Thyroid gland (tissue), 4 donors: ENCODE measurements around the gene MRGPRE.

Source experiments
- POLR2A ChIP-seq, 2 donors: fragments of 450-650 bp; IDR thresholded peaks; one replicate each; pipeline ENCODE4 v1.6.1; 2017; ENCODE audit warnings: antibody characterized with exemption in 2 of 2, mild to moderate bottlenecking in 2 of 2, moderate library complexity in 1 of 2
- TF ChIP-seq, protein P1 (sequence below), 6 experiments: fragments of 200-600 bp in 3 of 6; fragments of 450-650 bp in 3 of 6; sonication (generic) in 3 of 6; IDR thresholded peaks; one replicate each; pipeline ENCODE4 v1.5.1; 2016 to 2019; ENCODE audit warnings: antibody characterized with exemption in 6 of 6, mild to moderate bottlenecking in 2 of 6, inconsistent platforms in 1 of 6, moderate library complexity in 1 of 6

DNA sequence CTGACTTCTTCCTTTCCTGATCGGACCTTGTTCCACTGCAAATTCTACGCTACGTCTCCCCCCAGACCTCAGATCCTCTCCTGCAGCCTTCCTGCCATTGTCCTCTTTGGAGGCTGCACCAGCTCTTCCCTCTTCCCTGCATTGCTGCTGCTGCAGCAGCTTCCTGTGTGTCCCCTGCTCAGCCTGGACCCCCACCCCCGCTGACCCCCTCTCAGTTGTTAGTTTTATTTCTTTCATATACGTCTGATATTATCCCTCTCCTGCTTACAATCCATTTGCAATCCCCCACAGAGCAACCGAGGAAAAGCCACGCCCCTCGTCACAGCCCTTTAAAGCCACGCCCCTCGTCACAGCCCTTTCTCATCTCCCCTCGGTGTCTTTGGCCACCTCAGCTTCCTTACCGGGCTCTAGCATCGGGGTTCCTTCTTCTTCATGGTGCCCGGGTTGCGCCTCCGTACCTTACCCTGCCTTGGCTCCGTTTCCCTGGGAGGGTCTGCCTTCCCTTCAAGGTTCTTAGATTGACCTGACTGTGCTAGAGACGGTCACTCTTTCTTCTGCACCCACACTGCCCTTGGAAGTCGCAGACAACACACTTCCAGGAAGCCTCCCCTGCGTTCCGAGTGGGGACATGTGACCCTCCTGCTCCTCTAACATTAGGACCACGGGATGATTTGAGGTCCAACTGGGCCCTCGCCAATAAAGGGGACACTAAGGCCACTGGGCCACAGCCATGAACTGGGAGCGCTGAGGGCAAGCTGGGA is 18.4 kb downstream of the MRGPRE start:
- TF ChIP-seq, protein P1, sequence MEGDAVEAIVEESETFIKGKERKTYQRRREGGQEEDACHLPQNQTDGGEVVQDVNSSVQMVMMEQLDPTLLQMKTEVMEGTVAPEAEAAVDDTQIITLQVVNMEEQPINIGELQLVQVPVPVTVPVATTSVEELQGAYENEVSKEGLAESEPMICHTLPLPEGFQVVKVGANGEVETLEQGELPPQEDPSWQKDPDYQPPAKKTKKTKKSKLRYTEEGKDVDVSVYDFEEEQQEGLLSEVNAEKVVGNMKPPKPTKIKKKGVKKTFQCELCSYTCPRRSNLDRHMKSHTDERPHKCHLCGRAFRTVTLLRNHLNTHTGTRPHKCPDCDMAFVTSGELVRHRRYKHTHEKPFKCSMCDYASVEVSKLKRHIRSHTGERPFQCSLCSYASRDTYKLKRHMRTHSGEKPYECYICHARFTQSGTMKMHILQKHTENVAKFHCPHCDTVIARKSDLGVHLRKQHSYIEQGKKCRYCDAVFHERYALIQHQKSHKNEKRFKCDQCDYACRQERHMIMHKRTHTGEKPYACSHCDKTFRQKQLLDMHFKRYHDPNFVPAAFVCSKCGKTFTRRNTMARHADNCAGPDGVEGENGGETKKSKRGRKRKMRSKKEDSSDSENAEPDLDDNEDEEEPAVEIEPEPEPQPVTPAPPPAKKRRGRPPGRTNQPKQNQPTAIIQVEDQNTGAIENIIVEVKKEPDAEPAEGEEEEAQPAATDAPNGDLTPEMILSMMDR (IDR thresholded peaks at IDR 0.05): no peak
- no peak for TF ChIP-seq POLR2A (IDR thresholded peaks at IDR 0.05)
